GM19455 (cell line): ENCODE data around the gene PPWD1.
A peak's percentile ranks its signal among the peaks of the same experiment; 100 is the strongest.
"Not testable (repeated sequence)": the region's sequence is repeated elsewhere in the genome, so short reads cannot be mapped to it uniquely, and the experiment has no call there.

Experiments used
- ATAC-seq: cut with Tn5 transposase; IDR thresholded peaks from one replicate; pipeline ENCODE4 v1.9.1; 2021; ENCODE audit not compliant: unreplicated experiment

PPWD1 gene

GRCh38 chr5:65562731-65563701 lies at the start of gene PPWD1, which contains the start of gene CENPK:
TSS of gene PPWD1 (plus strand) at chr5:65563296. CDS start at chr5:65563311, 15 bp downstream.
TSS of gene CENPK (minus strand) at chr5:65563168. CDS start at chr5:65554907, 8,261 bp downstream.
- ATAC-seq: peak; percentile 99

DNA sequence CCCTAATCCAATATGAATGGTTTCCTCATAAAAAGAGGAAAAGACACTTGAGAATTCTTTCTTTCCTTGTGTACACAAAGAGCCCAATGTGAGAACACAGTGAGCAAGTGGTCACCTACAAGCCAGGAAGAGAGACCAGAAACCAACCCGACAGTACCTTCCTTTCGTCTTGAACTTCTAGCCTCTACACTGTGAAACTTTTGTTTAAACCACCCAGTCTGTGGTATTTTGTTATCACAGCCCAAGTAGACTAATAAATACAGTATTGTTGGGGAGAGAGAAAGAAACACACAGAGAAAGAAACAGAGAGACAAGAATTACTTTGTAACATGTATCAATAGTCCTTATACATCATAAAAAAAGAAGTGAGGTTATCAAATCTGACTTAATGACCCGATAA lies 37.4 kb upstream of the PPWD1 start:
- no peak for ATAC-seq

DNA sequence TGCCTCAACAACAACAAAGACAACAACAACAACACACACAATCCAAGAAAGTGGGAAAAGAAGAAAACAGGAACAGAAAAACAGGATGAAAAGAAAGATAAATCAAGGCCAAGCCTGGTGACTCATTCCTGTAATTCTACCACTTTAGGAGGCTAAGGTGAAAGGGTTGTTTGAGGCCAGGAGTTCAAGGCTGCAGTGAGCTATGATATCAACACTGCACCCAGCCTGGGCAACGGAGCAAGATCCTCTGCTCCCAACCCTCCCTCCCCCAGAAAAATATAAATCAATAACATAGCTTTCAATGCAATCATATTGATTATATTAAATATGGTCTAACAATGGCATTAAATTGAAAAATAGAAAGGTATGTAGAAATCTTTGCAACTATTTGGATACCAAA lies 32.2 kb upstream of the PPWD1 start:
- ATAC-seq: no peak

GRCh38 chr5:65535529-65535987 lies 27.5 kb upstream of the PPWD1 start:
- ATAC-seq: no peak

GRCh38 chr5:65539827-65540226 lies 23.3 kb upstream of the PPWD1 start:
- ATAC-seq: no peak

GRCh38 chr5:65544473-65544872 lies 18.6 kb upstream of the PPWD1 start:
- ATAC-seq: no peak

- no peak for ATAC-seq
Measured at GRCh38 chr5:65546141-65546540, 17.0 kb upstream of the PPWD1 start.

GRCh38 chr5:65548281-65548680 lies 14.8 kb upstream of the PPWD1 start:
- ATAC-seq: no peak

DNA sequence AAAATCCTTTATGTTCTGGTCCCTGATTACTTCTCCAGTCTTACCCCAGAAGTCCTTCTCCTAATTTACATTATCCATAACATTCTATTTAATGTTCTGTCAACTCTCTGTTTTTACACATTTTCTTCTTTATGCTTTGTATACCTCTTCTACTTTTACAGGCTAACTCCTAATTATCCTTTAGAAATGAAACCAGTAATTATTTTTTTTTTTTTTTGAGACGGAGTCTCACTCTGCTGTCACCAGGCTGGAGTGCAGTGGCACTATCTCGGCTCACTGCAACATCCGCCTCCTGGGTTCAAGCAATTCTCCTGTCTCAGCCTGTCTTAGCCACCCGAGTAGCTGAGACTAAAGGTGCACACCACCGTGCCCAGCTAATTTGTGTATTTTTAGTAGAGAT lies 9.2 kb upstream of the PPWD1 start:
- ATAC-seq: no peak

- no peak for ATAC-seq
Measured at GRCh38 chr5:65555287-65555686, 7.8 kb upstream of the PPWD1 start.

DNA sequence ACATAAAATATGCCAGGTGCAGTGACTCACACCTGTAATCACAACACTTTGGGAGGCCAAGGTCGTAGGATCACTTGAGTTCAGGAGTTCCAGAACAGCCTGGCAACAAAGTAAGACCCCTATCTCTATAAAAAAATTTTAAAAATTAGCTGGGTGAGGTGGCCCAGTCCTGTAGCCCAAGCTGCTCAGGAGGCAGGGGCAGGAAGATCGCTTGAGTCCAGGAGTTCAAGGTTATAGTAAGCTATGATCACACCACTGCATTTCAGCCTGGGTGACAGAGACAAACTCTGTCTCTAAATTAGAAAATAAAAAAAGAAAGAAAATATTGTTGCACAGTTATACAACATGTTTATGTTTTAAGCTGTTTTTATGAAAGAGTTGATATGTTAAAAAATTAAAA lies 6.9 kb upstream of the PPWD1 start:
- no peak for ATAC-seq

- no peak for ATAC-seq
Measured at GRCh38 chr5:65556718-65557117, 6.4 kb upstream of the PPWD1 start.

- no peak for ATAC-seq
Measured at GRCh38 chr5:65563777-65564176, 681 bp downstream of the PPWD1 start.

- no peak for ATAC-seq
Measured at GRCh38 chr5:65566505-65566904, 3.4 kb downstream of the PPWD1 start.

DNA sequence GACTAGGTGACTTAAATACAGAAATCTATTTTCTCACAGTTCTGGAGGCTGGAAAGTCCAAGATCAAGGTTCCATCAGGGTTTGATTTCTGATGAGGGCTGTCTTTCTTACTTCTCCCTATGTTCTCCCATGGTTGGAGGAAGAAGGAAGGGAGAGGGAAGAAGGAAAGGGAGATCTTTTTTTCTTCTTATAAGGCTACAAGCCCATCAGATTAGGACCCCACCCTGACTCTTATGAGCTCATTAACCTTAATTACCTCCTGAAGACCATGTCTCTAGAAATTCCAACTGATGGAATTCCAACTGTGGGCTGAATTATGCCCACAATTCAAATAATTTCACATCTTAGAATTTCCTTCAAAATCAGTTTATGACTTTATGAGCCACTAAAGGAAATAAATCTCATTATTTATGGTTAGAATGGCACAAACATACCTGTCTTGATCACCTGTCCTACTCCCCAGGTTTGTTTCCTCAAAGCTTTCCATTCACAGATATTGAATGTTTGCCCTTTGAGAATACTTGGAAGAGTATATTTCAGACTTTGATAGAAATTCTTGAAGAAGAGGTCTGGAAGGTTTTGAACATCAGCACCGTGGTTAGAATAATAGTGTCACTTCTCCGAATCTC lies 7.6 kb downstream of the PPWD1 start:
- ATAC-seq: no peak

- no peak for ATAC-seq
Measured at GRCh38 chr5:65577141-65577540, 14.0 kb downstream of the PPWD1 start.

GRCh38 chr5:65588694-65589093 lies 25.6 kb downstream of the PPWD1 start:
- ATAC-seq: no peak

DNA sequence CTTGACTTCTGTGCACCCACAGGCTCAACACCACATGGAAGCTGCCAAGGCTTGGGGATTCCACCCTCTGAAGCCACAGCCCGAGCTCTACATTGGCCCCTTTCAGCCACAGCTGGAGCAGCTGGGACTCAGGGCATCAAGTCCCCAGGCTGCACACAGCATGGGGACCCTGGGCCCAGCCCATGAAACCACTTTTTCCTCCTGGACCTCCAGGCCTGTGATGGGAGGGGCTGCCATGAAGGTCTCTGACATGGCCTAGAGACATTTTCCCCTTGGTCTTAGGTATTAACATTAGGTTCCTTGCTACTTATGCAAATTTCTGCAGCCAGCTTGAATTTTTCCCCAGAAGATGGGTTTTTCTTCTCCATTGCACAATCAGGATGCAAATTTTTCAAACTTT lies 38.7 kb downstream of the PPWD1 start:
- not testable (repeated sequence) for ATAC-seq

DNA sequence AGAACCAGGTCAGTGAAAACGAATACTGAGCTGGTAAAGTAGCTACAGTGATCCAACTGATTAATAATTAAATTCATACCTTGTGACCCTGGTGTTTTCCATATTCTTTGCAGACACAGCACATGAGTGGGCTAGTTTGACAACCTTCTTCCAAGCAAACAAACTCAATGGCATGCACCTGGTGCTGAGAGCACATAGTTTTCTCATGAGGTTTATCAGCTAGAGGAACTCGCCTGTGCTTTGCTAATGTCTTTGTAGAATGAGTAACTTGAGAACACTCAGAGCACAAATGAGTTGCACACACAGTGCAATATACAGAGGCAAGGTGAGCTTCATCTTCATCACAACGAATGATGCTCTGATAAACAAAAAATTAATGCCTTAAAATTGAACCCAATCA lies 48.4 kb downstream of the PPWD1 start:
- ATAC-seq: no peak

GRCh38 chr5:65612298-65612907 lies 49.3 kb downstream of the PPWD1 start:
- ATAC-seq: no peak

GRCh38 chr5:65620021-65620420 lies 56.9 kb downstream of the PPWD1 start:
- no peak for ATAC-seq

DNA sequence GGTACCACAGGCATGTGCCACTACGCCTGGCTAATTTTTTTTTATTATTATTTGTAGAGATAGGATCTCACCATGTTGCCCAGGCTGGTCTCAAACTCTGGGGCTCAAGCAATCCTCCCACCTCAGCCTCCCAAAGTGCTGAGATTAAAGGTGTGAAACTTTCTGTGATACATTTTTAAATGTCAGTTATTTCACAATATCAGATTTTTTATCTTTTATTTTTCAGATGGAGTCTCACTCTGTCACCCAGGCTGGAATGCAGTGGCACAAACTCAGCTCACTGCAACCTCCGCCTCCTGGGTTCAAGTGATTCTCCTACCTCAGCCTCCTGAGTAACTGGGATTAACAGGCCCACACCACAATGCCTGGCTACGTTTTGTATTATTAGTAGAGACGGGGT lies 58.9 kb downstream of the PPWD1 start:
- not testable (repeated sequence) for ATAC-seq
